Suprapubic skin (tissue), 4 donors: ENCODE results near the gene STMP1.

ENCODE experiments used
- CTCF ChIP-seq, 2 donors: fragments of 200-600 bp in 1 of 2; fragments of 450-650 bp in 1 of 2; sonication (generic) in 1 of 2; IDR thresholded peaks; one replicate each; pipeline ENCODE4 v1.5.1; 2016 to 2019; ENCODE audit warnings: antibody characterized with exemption in 2 of 2, mild to moderate bottlenecking in 1 of 2, moderate library complexity in 1 of 2
- EP300 ChIP-seq: sonication (generic); formaldehyde crosslinking; IDR thresholded peaks from one replicate; pipeline ENCODE4 v1.6.1; 2017; ENCODE audit warnings: antibody characterized with exemption
- POLR2AphosphoS5 ChIP-seq, 3 donors: sonication (generic); formaldehyde crosslinking; IDR thresholded peaks; one replicate each; pipeline ENCODE4 v1.6.1; 2017; ENCODE audit warnings: antibody characterized with exemption in 3 of 3

- TF ChIP-seq CTCF (IDR thresholded peaks at IDR 0.05) (no peak), EP300 (no peak), POLR2AphosphoS5 (IDR thresholded peaks at IDR 0.05) (no peak)
Measured at GRCh38 chr7:135684136-135684535, 21.8 kb downstream of the STMP1 start.
